Fibroblast of skin of scalp (primary cell): Measurements from ENCODE around the gene BLACAT1.
"Not testable (repeated sequence)": the region's sequence is repeated elsewhere in the genome, so short reads cannot be mapped to it uniquely, and the experiment has no call there.

ENCODE experiments used
- DNase-seq: peaks from one replicate; pipeline ENCODE4 v3.0.0-alpha.2; 2013

Gene BLACAT1

GRCh38 chr1:205438213-205439158 is 17.4 kb downstream of the BLACAT1 start:
- peak; percentile 69 for DNase-seq

DNA sequence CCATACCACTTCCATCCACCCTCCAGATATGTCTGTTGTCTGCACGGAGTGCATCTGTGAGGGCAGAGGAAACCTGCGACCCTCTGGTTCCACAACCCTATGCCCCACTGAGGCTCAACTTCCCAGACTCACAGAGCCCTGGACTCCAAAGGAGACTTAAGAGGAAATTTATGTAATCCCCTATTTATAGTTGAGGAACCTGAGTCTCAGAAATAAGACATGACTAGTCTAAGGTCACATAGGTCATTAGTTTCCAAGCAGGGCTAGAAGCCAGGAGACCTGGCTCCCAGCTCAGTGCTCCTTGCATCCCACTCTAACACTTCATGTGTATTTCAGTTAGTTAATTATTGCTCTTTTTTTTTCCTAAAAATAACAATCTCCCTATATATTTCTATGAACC is 18.3 kb downstream of the BLACAT1 start:
- DNase-seq: no peak

- DNase-seq: no peak
Observed at GRCh38 chr1:205436776-205437410, 19.0 kb downstream of the BLACAT1 start.

DNA sequence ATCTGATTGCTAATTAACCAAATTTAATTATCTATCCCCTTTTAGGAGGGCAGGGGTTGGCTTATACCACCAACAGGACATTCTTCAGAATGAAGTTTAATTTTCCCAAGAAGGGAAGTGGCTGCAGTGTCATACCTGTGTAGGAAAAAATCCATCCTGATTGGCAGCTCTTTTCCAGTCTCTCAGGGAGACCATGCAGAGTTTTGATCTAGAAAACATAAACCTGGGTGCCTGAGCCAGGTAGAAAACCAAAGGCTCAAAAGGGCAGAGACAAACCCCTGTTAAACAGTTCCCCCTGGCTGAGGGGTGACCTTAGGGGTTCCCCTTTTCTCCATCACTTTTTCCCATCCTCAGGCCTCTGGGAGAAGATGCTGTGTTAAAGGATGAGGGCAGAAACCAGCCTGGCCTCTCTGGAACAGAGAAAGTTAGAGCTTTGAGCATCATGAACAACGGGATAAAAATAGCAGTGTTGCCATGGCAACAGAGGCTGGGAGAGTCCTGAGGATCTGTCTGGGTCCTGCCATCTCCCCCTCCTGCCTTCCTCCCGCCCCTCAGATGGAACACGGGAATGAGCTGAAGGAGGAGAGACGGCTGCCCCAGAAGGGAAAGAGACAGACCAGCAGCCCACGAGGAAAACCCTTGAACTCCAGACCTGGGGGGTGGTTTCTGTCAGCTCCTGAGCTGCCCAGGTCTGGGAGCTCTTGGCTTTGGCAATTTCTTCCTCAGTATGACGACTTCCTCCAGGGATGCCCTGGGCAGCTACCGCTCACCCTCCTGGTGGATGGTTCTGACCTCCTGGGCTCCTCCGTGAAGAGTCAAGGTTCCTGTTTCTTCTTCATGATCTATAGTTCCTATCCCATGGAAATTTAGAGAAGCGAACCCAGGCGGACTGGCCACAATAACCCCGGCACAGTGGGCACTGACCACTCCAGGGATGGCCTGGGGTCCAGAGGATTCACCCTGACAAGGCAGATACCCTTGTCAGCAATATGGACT is 20.0 kb downstream of the BLACAT1 start:
- no peak for DNase-seq

DNA sequence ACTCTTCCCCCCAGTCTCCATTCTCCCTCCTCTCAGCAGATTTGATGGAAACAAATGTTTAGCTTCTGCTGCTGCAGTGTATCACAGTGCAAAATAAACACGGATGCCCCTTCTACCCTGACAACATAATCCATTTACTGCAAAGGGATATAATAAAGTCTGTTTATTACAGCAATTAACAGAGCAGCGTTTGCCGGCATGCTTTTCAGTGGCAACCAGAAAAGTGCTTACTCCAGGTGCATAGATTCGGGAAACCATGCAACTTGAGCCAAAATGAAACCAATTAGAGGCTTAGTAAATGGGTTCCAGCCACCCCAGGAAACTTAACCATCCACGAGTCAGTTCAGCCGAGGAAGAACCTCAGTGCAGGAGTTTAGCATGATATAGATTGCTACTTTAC is 21.1 kb downstream of the BLACAT1 start:
- no peak for DNase-seq

DNA sequence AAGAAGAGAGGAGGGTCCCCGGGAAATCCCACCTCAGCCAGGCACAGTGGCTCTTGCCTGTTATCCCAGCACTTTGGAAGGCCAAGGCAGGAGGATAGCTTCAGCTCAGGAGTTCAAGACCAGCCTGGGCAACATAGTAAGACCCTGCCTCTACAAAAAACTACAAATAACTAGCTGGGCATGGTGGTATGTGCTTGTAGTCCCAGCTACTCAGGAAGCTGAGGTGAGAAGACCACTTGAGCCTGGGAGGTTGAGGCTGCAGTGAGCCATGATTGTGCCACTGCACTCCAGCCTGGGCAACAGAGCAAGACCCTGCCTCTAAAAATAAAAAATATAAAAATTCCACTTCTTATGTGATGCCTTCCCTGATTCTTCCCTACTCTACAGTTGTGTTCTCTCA is 23.2 kb downstream of the BLACAT1 start:
- DNase-seq: not testable (repeated sequence)

DNA sequence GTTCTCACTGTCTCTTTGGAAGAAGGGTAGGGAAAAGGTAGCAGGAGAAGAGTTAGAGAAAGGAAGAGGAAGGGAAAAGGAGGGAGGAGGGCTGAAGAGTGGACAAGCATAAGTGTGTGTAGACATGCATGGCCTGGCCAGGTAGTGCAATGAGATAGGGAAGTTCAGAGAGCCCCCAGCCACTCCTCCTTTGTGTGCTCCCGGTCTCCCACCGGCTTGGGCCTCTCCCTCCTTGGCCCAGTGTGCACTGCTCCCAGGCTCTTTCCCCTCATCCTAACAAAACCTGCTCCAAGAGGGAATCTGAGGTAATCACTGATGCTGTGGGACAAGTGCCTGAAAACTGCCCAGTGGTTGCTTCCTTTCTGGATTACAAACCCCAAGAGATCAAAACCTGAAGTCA is 23.7 kb downstream of the BLACAT1 start:
- DNase-seq: no peak

DNA sequence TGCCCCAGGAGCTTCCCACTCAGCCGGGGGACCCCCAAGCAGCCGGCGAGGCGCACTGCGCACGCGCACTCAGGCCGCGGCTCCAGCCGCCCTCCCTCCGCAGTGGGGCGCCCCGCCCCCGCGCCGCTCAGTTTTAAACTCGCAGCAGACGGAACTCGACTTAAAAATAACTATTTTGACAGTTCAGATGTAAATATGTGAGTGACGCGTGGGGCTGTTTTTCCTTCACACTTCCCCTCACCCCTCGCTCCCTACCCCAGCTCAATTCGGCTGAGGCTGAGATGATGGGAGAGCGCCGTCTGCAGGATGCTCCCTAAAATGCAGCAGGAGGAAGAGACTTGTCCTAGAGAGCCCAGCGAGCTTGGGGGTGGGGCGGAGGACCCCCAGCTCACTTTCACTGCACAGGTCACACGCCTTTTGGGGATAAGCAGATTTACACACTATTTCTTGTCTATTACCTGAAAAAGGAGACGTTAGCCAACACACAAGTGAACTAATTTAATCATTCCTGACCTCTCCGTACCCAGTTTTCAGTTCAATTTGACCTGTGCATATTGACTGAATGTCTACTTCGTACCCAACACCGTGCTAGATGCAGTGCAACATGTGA is 25.0 kb downstream of the BLACAT1 start:
- DNase-seq: peak; percentile 51

DNA sequence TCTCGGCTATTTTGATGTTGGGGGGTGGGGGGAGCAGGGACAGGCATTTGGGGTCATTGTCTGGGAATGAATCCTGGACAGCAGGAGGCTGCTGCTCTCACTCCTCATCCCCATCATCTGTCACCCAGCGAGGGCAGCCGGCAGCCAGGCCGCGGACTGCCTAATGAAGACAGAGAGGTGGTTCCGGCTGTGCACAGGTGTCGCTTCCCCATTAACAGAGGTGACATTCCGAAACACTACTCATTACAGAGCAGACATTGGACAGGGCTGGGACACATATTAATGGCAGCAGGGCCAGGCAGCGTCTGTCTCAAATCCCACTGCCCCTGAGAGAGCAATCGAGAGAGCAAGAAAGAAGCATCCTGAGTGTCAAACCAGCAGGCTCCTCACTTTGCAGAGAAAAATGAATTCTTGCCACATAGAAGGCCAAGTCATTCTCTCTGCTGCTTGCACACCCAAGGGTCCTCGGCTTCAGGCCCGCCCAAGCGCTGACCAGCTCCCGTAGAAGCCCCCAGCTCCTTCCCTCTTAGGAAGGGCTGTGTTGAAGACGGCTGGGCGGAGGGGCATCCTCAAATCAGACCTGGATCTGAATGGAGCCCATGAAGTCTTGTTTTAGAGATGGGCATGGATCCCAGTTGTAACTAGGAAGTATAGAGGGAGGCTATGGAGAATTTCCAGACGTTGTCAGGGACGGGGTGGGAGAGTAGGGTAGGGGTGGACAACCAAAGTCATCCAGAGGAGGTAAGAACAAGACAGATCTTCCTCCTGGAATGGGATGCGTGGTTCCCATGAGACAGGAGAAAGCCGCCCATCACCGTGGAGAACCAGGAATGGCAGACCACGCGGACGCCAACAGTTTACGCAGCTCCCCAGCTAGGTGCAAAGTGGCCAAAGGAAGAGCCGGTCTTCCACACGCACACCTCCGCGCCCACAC is 25.8 kb downstream of the BLACAT1 start:
- DNase-seq: no peak

GRCh38 chr1:205424901-205425600 is 30.8 kb downstream of the BLACAT1 start:
- no peak for DNase-seq

- DNase-seq: no peak
Observed at GRCh38 chr1:205423814-205424399, 31.9 kb downstream of the BLACAT1 start.

DNA sequence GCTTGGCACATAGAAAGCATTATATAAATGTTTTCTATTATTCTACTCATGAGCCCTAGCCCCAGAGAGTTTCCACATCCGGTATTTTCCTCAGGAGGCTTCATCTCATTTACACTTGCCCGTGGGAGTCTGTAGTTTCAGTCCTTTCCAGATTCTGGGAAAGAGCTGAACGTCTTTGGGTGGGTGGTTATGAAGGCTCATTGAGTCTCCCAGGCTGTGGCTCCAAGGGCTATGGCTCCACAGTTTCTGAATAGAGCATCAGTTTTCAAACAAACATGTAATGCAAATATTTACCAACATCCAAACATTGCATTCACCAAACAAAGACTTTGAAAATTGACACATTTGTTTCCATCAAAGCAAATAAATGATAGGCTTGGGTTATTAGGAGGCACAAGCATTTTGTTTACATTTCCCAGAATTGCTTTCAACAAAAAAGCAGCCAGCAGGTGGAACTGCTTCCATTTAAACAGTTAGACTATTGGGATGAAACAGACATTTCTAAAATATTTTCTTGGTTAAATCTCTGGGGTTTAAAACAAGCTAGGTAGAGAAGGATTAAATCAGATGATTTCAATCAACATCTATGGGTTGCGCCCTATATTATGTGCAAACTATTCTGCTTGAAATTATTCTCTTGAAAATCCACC is 32.7 kb downstream of the BLACAT1 start:
- no peak for DNase-seq

DNA sequence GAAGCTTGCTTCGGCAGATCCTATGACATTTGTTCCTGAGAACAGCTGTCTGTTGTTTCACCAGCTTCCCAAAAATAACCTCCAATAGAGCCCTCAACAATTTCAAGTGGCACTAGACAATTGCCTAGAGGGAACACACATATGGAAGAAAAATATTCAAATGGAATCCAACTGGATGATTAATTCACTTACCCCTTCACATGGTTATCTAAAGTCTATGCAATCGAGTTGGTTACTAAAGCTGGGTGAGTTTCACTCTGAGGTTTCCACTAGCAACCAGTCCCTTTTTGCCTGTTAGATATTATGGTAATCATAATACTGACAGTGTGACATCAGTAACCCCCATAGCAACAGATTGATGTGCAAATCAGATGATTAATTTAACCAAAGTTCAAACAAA is 34.0 kb downstream of the BLACAT1 start, which contains the start of gene LEMD1:
LEMD1 (minus strand) TSS at position 259 of the 400 bp plus-strand sequence. CDS start 1,520 bp downstream, outside the sequence.
- no peak for DNase-seq

- DNase-seq: no peak
Observed at GRCh38 chr1:205420938-205421337, 34.9 kb downstream of the BLACAT1 start.

GRCh38 chr1:205417870-205418635 is 37.8 kb downstream of the BLACAT1 start:
- no peak for DNase-seq

DNA sequence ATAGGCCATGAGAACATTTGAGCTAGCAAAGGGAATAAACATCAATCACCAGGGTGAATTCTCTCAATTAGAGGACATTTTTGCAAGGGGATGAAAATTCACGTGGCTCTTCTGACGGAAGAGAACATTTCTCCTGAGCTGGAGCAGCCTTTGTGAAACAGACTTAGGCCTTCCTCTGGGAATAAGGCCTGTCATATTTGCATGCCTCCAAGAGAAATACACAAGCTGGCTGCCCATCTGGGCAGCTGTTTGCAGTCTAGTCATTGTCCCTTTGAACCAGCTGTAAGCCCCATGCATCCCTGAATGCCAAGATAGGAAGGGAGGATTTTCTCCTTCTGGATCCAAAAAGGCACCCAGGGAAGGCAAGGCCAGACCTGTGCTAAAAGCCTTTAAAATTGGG is 39.5 kb downstream of the BLACAT1 start:
- no peak for DNase-seq

- no peak for DNase-seq
Observed at GRCh38 chr1:205410581-205411298, 45.1 kb downstream of the BLACAT1 start.

DNA sequence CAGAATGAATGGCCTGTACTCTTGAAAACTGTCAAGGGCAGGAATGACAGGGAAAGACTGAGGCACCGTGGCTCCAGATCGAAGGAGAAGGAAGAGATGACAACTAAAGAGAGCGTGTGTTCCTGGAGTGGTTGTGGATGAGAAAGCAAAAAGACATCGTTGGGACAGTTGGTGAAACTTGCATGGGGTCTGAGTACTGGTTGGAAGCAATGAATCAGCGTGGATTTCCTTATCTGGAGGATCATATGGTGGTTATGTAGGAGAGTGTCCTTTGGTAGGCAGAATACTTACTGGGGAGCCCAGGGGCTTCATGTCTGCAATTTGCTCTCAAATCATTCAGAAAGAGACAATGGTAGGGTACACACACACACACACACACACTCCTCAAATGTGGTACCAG is 47.9 kb downstream of the BLACAT1 start:
- no peak for DNase-seq
